NAMALWA (cell line): Measurements from ENCODE around the gene EIF4EBP3.
"Not testable (repeated sequence)": the region's sequence is repeated elsewhere in the genome, so short reads cannot be mapped to it uniquely, and the experiment has no call there.

Experiments used
- DNase-seq: peaks from one replicate; pipeline ENCODE4 v3.0.0-alpha.2; 2015; ENCODE audit warnings: low spot score

The EIF4EBP3 gene

GRCh38 chr5:140579188-140579747 lies 31.8 kb downstream of the EIF4EBP3 start:
- DNase-seq: not testable (repeated sequence)

- no peak for DNase-seq
Observed at GRCh38 chr5:140587495-140587894, 40.0 kb downstream of the EIF4EBP3 start.

GRCh38 chr5:140588311-140589070 lies 41.0 kb downstream of the EIF4EBP3 start:
- DNase-seq: no peak

- DNase-seq: no peak
Observed at GRCh38 chr5:140590861-140591260, 43.4 kb downstream of the EIF4EBP3 start.

GRCh38 chr5:140591747-140592372 lies 44.4 kb downstream of the EIF4EBP3 start:
- DNase-seq: no peak

GRCh38 chr5:140593070-140593469 lies 45.6 kb downstream of the EIF4EBP3 start:
- DNase-seq: not testable (repeated sequence)

- DNase-seq: no peak
Observed at GRCh38 chr5:140594169-140594568, 46.7 kb downstream of the EIF4EBP3 start.

GRCh38 chr5:140595538-140596300 lies 48.3 kb downstream of the EIF4EBP3 start:
- DNase-seq: no peak

GRCh38 chr5:140596321-140596741 lies 48.9 kb downstream of the EIF4EBP3 start:
- DNase-seq: no peak

GRCh38 chr5:140598836-140599235 lies 51.4 kb downstream of the EIF4EBP3 start:
- no peak for DNase-seq
